Right ventricle myocardium inferior (tissue), 1 donor: ENCODE results near the gene S100A6. TPM values are rescaled to one million over a fixed set of nuclear protein-coding genes. Genes with fewer than 3 reads are reported as not detected.

Experiments used
- ATAC-seq: fragments of 200-7000 bp; cut with Tn5 transposase; one replicate; pipeline ENCODE4 v1.9.1; 2020; ENCODE audit warnings: mild to moderate bottlenecking, moderate library complexity
- DNase-seq: peaks from one replicate; pipeline ENCODE4 v3.0.0; 2021; ENCODE audit errors: missing footprints
- intact Hi-C: fragments of 100-400 bp; cut with DNase I; formaldehyde crosslinking; loops from one replicate; pipeline ENCODE4 v1.11.0; 2022
- total RNA-seq: library from RNA; stranded (reverse); fragmentation: NEBNext Ultra II Directional; extraction: Animal tissue kit (Norgen Biotek cat#: 25700); gene quantifications from one replicate; pipeline ENCODE4 v1.2.1, GENCODE V29; 2021
- donor health status: DM: no; HTN: yes; CAD: no; lungs with severe emphysema.

S100A6 gene
- total RNA-seq, 1 donor from 2014 or later = 265 TPM

- intact Hi-C loops = loop anchor here (10.0 kb wide), 2 partner anchors 136 to 466 kb away; partner anchors contain the start of genes RAB13 and SNAPIN
- ATAC-seq = no peak
- no peak for DNase-seq
These were observed 16.5 kb downstream of the S100A6 start for GRCh38 chr1:153519242-153519641.

GRCh38 chr1:153515504-153516394 lies 20.0 kb downstream of the S100A6 start:
- DNase-seq (no peak), ATAC-seq (no peak)
- intact Hi-C loops = loop anchor here (10.0 kb wide), 2 partner anchors 139 to 469 kb away; partner anchors contain the start of genes RAB13 and SNAPIN

GRCh38 chr1:153513666-153514065 lies 22.1 kb downstream of the S100A6 start:
- ATAC-seq = no peak
- intact Hi-C loops = loop anchor here (10.0 kb wide), 2 partner anchors 141 to 471 kb away; partner anchors contain the start of genes RAB13 and SNAPIN
- DNase-seq = no peak

- intact Hi-C loops = loop anchor here (10.0 kb wide), 2 partner anchors 142 to 472 kb away; partner anchors contain the start of genes RAB13 and SNAPIN
- peak; percentile 11 for ATAC-seq
- peak; percentile 71 for DNase-seq
These were observed 22.8 kb downstream of the S100A6 start for GRCh38 chr1:153513023-153513422.

GRCh38 chr1:153510984-153511410 lies 24.8 kb downstream of the S100A6 start:
- intact Hi-C loops = loop anchor here (1.0 to 10.0 kb wide), 5 partner anchors 22 to 474 kb away; partner anchors contain the start of genes RAB13 and SNAPIN
- DNase-seq (peak; percentile 91), ATAC-seq (peak; percentile 55)

- DNase-seq (no peak), ATAC-seq (no peak)
- intact Hi-C loops = loop anchor here (2.0 to 10.0 kb wide), 4 partner anchors 23 to 475 kb away; partner anchors contain the start of genes RAB13 and SNAPIN
These were observed 25.9 kb downstream of the S100A6 start for GRCh38 chr1:153509729-153510354.

GRCh38 chr1:153509036-153509435 lies 26.8 kb downstream of the S100A6 start:
- DNase-seq (no peak), ATAC-seq (no peak)
- intact Hi-C loops = no loop called here

GRCh38 chr1:153507926-153508583 lies 27.7 kb downstream of the S100A6 start:
- ATAC-seq = no peak
- intact Hi-C loops = no loop called here

GRCh38 chr1:153506831-153507413 lies 28.9 kb downstream of the S100A6 start:
- peak; percentile 90 for ATAC-seq
- intact Hi-C loops = no loop called here
- peak; percentile 89 for DNase-seq

More at GRCh38 chr1:153507926-153508583, 27.7 kb downstream of the S100A6 start:
- no peak for DNase-seq

- DNase-seq = no peak
- peak; percentile 3 for ATAC-seq
- intact Hi-C loops = no loop called here
These were observed 29.4 kb downstream of the S100A6 start for GRCh38 chr1:153506386-153506785.

- DNase-seq (no peak), ATAC-seq (no peak)
- intact Hi-C loops = no loop called here
These were observed 30.2 kb downstream of the S100A6 start for GRCh38 chr1:153505576-153505975.

GRCh38 chr1:153503766-153504165 lies 32.0 kb downstream of the S100A6 start:
- DNase-seq (no peak), ATAC-seq (no peak)
- intact Hi-C loops = no loop called here

- intact Hi-C loops = no loop called here
- DNase-seq (no peak), ATAC-seq (no peak)
These were observed 37.0 kb downstream of the S100A6 start for GRCh38 chr1:153498746-153499145.

GRCh38 chr1:153495536-153495935 lies 40.3 kb downstream of the S100A6 start:
- intact Hi-C loops = loop anchor here (1.0 kb wide), 1 partner anchor 143 kb away; no protein-coding TSS in a partner anchor
- ATAC-seq (no peak), DNase-seq (no peak)

GRCh38 chr1:153494976-153495535 lies 40.7 kb downstream of the S100A6 start:
- DNase-seq = peak; percentile 91
- peak; percentile 50 for ATAC-seq
- intact Hi-C loops = loop anchor here (1.0 kb wide), 1 partner anchor 143 kb away; no protein-coding TSS in a partner anchor

GRCh38 chr1:153493343-153493960 lies 42.3 kb downstream of the S100A6 start:
- intact Hi-C loops = no loop called here
- ATAC-seq (no peak), DNase-seq (no peak)

- intact Hi-C loops = no loop called here
- ATAC-seq (peak; percentile 79), DNase-seq (no peak)
These were observed 45.3 kb downstream of the S100A6 start for GRCh38 chr1:153490272-153491051.
